WTC11 (cell line): Measurements from ENCODE around the gene FHIT. TPM values are rescaled to one million over a fixed set of nuclear protein-coding genes. Genes with fewer than 3 reads are reported as not detected.

Experiments used
- ATAC-seq: fragments of 200-7000 bp; cut with Tn5 transposase; 2 replicates; pipeline ENCODE4 v1.10.0; 2021; ENCODE audit warnings: mild to moderate bottlenecking, moderate library complexity
- CTCF ChIA-PET: fragments of 300-600 bp; sonication (Branson Sonifier 250); formaldehyde crosslinking; loops from one replicate; lab custom pipeline; 2021; ENCODE audit warnings: antibody characterized with exemption; lab: Charles Lee
- POLR2A ChIA-PET: fragments of 350-600 bp; sonication (Branson Sonifier 250); formaldehyde crosslinking; loops from one replicate; lab custom pipeline; 2021; ENCODE audit warnings: antibody characterized with exemption; lab: Charles Lee
- DNase-seq: peaks from one replicate; pipeline ENCODE4 v3.0.0; 2021; ENCODE audit warnings: low spot score
- H3K27ac Mint-ChIP-seq: 2 replicates; pipeline ENCODE4 v1.8.0; 2021; ENCODE audit warnings: mixed read lengths
- H3K27me3 Mint-ChIP-seq: 2 replicates; pipeline ENCODE4 v1.8.0; 2021; ENCODE audit warnings: low read depth, mild to moderate bottlenecking, moderate library complexity, mixed read lengths
- H3K36me3 Mint-ChIP-seq: 2 replicates; pipeline ENCODE4 v1.8.0; 2021; ENCODE audit warnings: mixed read lengths
- H3K4me1 Mint-ChIP-seq: 2 replicates; pipeline ENCODE4 v1.8.0; 2022; ENCODE audit warnings: mixed read lengths
- H3K4me3 Mint-ChIP-seq: 2 replicates; pipeline ENCODE4 v1.8.0; 2021; ENCODE audit warnings: mild to moderate bottlenecking, moderate library complexity, mixed read lengths
- H3K9me3 Mint-ChIP-seq: 2 replicates; pipeline ENCODE4 v1.8.0; 2021; ENCODE audit warnings: mixed read lengths
- GRHL2 ChIP-seq: fragments of 250-450 bp; sonication (Bioruptor Pico); IDR thresholded peaks from 2 replicates; pipeline ENCODE4 v1.8.0; 2022; ENCODE audit warnings: mild to moderate bottlenecking, moderate library complexity; ENCODE audit not compliant: insufficient replicate concordance, severe bottlenecking
- GTF2I ChIP-seq: fragments of 250-450 bp; sonication (Bioruptor Pico); conservative IDR thresholded peaks from 2 replicates; pipeline ENCODE4 v1.4.0; 2021; ENCODE audit warnings: mild to moderate bottlenecking
- JAZF1 ChIP-seq: fragments of 250-450 bp; sonication (Bioruptor Pico); IDR thresholded peaks from 2 replicates; pipeline ENCODE4 v1.9.0; 2021; ENCODE audit warnings: moderate library complexity, mild to moderate bottlenecking, inconsistent platforms
- KAT7 ChIP-seq: sonication (generic); formaldehyde crosslinking; IDR thresholded peaks from 2 replicates; pipeline ENCODE4 v1.8.1; 2023; ENCODE audit warnings: missing genetic modification reagents, mild to moderate bottlenecking, borderline replicate concordance
- MYBL2 ChIP-seq: sonication (generic); formaldehyde crosslinking; IDR thresholded peaks from 2 replicates; pipeline ENCODE4 v1.8.1; 2023; ENCODE audit warnings: mild to moderate bottlenecking, moderate library complexity, missing genetic modification reagents
- NFATC4 ChIP-seq: fragments of 250-450 bp; sonication (Bioruptor Pico); IDR thresholded peaks from 2 replicates; pipeline ENCODE4 v1.9.0; 2021; ENCODE audit warnings: mild to moderate bottlenecking
- PRRX2 ChIP-seq: fragments of 250-450 bp; sonication (Bioruptor Pico); IDR thresholded peaks from 2 replicates; pipeline ENCODE4 v1.8.0; 2021; ENCODE audit warnings: mild to moderate bottlenecking
- TCF7 ChIP-seq: sonication (generic); formaldehyde crosslinking; IDR thresholded peaks from 2 replicates; pipeline ENCODE4 v1.8.0; 2022; ENCODE audit warnings: mild to moderate bottlenecking, low read depth, missing genetic modification reagents, moderate library complexity
- ZNF232 ChIP-seq: sonication (generic); formaldehyde crosslinking; IDR thresholded peaks from 2 replicates; pipeline ENCODE4 v1.8.0; 2022; ENCODE audit warnings: mild to moderate bottlenecking, missing genetic modification reagents
- total RNA-seq: library from RNA; stranded (reverse); gene quantifications from 3 replicates; pipeline ENCODE4 v1.2.3, GENCODE V29; 2021
- TF ChIP-seq, protein P1 (sequence below): fragments of 200-600 bp; IDR thresholded peaks from 2 replicates; pipeline ENCODE4 v1.8.0; 2022; ENCODE audit warnings: antibody characterized with exemption
- TF ChIP-seq, protein P2 (sequence below): sonication (generic); formaldehyde crosslinking; IDR thresholded peaks from 2 replicates; pipeline ENCODE4 v1.8.0; 2022; ENCODE audit warnings: missing genetic modification reagents
- TF ChIP-seq, protein P3 (sequence below): fragments of 250-450 bp; sonication (Bioruptor Pico); IDR thresholded peaks from 2 replicates; pipeline ENCODE4 v2.1.2; 2022; ENCODE audit warnings: mild to moderate bottlenecking, moderate library complexity
- TF ChIP-seq, protein P4 (sequence below): sonication (generic); formaldehyde crosslinking; IDR thresholded peaks from 2 replicates; pipeline ENCODE4 v1.8.0; 2022; ENCODE audit warnings: mild to moderate bottlenecking, missing genetic modification reagents
- TF ChIP-seq, protein P5 (sequence below): sonication (generic); formaldehyde crosslinking; IDR thresholded peaks from 2 replicates; pipeline ENCODE4 v1.8.1; 2023; ENCODE audit warnings: mild to moderate bottlenecking, missing genetic modification reagents, borderline replicate concordance
- TF ChIP-seq, protein P6 (sequence below): sonication (generic); formaldehyde crosslinking; conservative IDR thresholded peaks from 2 replicates; pipeline ENCODE4 v1.8.1; 2022; ENCODE audit warnings: mild to moderate bottlenecking, missing genetic modification reagents

The FHIT gene
- total RNA-seq, 1 experiment from 2014 or later, result 2.6 TPM

DNA sequence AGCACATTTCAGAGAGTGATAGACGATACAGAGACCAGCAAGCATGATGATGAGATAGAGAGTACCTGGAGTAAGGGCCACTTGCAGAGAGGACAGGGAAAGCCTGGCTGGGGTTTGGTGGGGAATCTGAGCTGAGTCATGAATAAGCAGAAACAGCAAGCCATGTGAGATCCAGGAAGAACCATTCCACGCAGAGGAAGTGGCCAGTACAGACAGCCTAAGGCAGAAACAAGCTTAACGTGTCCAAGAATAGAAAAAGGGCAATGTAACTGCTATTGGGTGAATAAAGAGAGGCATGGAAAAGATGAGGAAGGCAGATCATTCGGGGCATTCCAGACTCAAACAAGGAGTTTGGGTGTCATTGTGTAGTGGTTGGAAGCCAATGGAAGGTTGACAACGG lies 1385.2 kb downstream of the FHIT start:
- TF ChIP-seq NFATC4 (CRISPR knock-in tag) (no peak), JAZF1 (CRISPR knock-in tag) (no peak), GTF2I (CRISPR knock-in tag) (no peak), GRHL2 (CRISPR knock-in tag) (no peak), ZNF232 (CRISPR knock-in tag) (no peak), MYBL2 (CRISPR knock-in tag) (no peak), PRRX2 (no peak), TCF7 (CRISPR knock-in tag) (no peak), KAT7 (no peak)
- TF ChIP-seq, protein P1, sequence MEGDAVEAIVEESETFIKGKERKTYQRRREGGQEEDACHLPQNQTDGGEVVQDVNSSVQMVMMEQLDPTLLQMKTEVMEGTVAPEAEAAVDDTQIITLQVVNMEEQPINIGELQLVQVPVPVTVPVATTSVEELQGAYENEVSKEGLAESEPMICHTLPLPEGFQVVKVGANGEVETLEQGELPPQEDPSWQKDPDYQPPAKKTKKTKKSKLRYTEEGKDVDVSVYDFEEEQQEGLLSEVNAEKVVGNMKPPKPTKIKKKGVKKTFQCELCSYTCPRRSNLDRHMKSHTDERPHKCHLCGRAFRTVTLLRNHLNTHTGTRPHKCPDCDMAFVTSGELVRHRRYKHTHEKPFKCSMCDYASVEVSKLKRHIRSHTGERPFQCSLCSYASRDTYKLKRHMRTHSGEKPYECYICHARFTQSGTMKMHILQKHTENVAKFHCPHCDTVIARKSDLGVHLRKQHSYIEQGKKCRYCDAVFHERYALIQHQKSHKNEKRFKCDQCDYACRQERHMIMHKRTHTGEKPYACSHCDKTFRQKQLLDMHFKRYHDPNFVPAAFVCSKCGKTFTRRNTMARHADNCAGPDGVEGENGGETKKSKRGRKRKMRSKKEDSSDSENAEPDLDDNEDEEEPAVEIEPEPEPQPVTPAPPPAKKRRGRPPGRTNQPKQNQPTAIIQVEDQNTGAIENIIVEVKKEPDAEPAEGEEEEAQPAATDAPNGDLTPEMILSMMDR, result no peak
- TF ChIP-seq, protein P2, sequence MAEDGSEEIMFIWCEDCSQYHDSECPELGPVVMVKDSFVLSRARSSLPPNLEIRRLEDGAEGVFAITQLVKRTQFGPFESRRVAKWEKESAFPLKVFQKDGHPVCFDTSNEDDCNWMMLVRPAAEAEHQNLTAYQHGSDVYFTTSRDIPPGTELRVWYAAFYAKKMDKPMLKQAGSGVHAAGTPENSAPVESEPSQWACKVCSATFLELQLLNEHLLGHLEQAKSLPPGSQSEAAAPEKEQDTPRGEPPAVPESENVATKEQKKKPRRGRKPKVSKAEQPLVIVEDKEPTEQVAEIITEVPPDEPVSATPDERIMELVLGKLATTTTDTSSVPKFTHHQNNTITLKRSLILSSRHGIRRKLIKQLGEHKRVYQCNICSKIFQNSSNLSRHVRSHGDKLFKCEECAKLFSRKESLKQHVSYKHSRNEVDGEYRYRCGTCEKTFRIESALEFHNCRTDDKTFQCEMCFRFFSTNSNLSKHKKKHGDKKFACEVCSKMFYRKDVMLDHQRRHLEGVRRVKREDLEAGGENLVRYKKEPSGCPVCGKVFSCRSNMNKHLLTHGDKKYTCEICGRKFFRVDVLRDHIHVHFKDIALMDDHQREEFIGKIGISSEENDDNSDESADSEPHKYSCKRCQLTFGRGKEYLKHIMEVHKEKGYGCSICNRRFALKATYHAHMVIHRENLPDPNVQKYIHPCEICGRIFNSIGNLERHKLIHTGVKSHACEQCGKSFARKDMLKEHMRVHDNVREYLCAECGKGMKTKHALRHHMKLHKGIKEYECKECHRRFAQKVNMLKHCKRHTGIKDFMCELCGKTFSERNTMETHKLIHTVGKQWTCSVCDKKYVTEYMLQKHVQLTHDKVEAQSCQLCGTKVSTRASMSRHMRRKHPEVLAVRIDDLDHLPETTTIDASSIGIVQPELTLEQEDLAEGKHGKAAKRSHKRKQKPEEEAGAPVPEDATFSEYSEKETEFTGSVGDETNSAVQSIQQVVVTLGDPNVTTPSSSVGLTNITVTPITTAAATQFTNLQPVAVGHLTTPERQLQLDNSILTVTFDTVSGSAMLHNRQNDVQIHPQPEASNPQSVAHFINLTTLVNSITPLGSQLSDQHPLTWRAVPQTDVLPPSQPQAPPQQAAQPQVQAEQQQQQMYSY (CRISPR knock-in tag), result no peak
- TF ChIP-seq, protein P3, sequence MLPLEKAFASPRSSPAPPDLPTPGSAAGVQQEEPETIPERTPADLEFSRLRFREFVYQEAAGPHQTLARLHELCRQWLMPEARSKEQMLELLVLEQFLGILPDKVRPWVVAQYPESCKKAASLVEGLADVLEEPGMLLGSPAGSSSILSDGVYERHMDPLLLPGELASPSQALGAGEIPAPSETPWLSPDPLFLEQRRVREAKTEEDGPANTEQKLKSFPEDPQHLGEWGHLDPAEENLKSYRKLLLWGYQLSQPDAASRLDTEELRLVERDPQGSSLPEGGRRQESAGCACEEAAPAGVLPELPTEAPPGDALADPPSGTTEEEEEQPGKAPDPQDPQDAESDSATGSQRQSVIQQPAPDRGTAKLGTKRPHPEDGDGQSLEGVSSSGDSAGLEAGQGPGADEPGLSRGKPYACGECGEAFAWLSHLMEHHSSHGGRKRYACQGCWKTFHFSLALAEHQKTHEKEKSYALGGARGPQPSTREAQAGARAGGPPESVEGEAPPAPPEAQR (CRISPR knock-in tag), result no peak
- TF ChIP-seq, protein P4, sequence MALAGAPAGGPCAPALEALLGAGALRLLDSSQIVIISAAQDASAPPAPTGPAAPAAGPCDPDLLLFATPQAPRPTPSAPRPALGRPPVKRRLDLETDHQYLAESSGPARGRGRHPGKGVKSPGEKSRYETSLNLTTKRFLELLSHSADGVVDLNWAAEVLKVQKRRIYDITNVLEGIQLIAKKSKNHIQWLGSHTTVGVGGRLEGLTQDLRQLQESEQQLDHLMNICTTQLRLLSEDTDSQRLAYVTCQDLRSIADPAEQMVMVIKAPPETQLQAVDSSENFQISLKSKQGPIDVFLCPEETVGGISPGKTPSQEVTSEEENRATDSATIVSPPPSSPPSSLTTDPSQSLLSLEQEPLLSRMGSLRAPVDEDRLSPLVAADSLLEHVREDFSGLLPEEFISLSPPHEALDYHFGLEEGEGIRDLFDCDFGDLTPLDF (CRISPR knock-in tag), result no peak
- TF ChIP-seq, protein P5, sequence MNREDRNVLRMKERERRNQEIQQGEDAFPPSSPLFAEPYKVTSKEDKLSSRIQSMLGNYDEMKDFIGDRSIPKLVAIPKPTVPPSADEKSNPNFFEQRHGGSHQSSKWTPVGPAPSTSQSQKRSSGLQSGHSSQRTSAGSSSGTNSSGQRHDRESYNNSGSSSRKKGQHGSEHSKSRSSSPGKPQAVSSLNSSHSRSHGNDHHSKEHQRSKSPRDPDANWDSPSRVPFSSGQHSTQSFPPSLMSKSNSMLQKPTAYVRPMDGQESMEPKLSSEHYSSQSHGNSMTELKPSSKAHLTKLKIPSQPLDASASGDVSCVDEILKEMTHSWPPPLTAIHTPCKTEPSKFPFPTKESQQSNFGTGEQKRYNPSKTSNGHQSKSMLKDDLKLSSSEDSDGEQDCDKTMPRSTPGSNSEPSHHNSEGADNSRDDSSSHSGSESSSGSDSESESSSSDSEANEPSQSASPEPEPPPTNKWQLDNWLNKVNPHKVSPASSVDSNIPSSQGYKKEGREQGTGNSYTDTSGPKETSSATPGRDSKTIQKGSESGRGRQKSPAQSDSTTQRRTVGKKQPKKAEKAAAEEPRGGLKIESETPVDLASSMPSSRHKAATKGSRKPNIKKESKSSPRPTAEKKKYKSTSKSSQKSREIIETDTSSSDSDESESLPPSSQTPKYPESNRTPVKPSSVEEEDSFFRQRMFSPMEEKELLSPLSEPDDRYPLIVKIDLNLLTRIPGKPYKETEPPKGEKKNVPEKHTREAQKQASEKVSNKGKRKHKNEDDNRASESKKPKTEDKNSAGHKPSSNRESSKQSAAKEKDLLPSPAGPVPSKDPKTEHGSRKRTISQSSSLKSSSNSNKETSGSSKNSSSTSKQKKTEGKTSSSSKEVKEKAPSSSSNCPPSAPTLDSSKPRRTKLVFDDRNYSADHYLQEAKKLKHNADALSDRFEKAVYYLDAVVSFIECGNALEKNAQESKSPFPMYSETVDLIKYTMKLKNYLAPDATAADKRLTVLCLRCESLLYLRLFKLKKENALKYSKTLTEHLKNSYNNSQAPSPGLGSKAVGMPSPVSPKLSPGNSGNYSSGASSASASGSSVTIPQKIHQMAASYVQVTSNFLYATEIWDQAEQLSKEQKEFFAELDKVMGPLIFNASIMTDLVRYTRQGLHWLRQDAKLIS (CRISPR knock-in tag), result no peak
- TF ChIP-seq, protein P6, sequence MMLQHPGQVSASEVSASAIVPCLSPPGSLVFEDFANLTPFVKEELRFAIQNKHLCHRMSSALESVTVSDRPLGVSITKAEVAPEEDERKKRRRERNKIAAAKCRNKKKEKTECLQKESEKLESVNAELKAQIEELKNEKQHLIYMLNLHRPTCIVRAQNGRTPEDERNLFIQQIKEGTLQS (CRISPR knock-in tag), result no peak
- CTCF ChIA-PET, result interaction anchor here (0.7 to 1.0 kb wide), 2 partner anchors 8 to 454 kb away, joined by 3 to 5 read pairs; no protein-coding TSS in a partner anchor
- POLR2A ChIA-PET, result no interaction called here
- no peak for ATAC-seq
- H3K9me3 Mint-ChIP-seq, result peaks cover 31% of the 10 kb centered on the region
- H3K36me3 Mint-ChIP-seq, result peaks cover 9% of the 10 kb centered on the region
- H3K4me3 Mint-ChIP-seq, result no peak overlapping the region
- no peak for DNase-seq
- no peak overlapping the region for H3K27ac Mint-ChIP-seq
- H3K27me3 Mint-ChIP-seq, result no peaks in the 10 kb centered on the region
- no peaks in the 10 kb centered on the region for H3K4me1 Mint-ChIP-seq
